Measurements from ENCODE around the gene MDC1.
"Not testable (repeated sequence)": the region's sequence is repeated elsewhere in the genome, so short reads cannot be mapped to it uniquely, and the experiment has no call there.

Gene MDC1

DNA sequence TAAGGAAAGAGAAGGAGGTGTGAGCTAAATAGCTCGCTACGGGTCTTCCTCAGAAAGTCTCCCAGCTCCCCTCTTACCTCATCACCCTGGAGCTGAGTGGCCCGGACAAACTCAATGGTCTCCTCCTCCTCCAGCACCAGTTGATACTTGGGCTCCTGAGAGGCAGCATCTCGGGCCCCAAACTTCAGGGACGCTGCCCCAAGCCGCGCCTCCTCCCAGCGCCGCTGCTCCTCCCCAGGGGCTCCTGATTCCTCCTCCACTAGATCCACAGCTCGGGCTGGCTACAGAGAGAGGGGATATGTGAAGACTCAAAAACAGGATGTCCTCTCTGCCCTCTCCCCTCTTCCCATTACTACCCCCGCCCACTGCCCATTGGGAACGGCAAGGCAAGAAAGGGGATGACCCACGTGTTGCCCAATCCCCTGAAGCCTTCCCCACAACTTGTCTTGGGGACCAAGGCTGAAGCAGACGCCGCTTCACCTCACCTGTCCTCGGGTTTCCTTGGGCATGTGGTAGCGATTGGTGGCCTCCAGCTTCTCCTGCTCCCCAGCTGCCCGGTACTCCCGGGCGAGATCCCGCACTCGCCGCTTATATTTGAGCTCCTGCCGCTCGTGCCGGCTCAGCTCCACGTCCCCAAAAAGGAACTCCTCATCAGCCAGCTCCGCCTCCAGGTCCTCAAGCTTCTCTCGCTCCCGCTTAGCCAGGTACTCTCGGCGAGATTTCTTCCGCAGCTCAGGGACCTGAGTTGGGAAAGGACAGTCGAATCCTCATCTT is 51.9 kb downstream of the MDC1 start:
- DNase-seq (ENCODE audit: low read depth) = no peak
- H3K4me3 ChIP-seq (ENCODE audit: low read length) = no peak overlapping the region
- TF ChIP-seq, protein P1, sequence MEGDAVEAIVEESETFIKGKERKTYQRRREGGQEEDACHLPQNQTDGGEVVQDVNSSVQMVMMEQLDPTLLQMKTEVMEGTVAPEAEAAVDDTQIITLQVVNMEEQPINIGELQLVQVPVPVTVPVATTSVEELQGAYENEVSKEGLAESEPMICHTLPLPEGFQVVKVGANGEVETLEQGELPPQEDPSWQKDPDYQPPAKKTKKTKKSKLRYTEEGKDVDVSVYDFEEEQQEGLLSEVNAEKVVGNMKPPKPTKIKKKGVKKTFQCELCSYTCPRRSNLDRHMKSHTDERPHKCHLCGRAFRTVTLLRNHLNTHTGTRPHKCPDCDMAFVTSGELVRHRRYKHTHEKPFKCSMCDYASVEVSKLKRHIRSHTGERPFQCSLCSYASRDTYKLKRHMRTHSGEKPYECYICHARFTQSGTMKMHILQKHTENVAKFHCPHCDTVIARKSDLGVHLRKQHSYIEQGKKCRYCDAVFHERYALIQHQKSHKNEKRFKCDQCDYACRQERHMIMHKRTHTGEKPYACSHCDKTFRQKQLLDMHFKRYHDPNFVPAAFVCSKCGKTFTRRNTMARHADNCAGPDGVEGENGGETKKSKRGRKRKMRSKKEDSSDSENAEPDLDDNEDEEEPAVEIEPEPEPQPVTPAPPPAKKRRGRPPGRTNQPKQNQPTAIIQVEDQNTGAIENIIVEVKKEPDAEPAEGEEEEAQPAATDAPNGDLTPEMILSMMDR (conservative IDR thresholded peaks at IDR 0.05; ENCODE audit: low read length) = no peak

DNA sequence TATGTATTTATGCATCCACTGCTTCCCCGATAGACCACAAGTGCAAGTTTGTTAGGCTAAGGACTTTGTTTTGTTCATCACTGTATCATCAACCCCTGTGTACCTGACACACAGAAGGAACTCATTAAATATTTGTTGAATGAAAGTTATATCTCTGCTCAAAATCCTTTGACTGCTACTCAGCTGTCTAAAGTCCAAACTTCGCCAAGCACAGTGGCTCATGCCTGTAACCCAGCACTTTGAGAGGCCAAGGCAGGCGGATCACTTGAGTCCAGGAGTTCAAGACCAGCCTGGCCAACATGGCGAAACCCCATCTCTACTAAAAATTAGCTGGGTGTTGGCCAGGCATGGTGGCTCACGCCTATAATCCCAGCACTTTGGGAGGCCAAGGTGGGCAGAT is 59.2 kb downstream of the MDC1 start:
- DNase-seq (ENCODE audit: low read depth); H3K4me3 ChIP-seq (ENCODE audit: low read length): not testable (repeated sequence)

DNA sequence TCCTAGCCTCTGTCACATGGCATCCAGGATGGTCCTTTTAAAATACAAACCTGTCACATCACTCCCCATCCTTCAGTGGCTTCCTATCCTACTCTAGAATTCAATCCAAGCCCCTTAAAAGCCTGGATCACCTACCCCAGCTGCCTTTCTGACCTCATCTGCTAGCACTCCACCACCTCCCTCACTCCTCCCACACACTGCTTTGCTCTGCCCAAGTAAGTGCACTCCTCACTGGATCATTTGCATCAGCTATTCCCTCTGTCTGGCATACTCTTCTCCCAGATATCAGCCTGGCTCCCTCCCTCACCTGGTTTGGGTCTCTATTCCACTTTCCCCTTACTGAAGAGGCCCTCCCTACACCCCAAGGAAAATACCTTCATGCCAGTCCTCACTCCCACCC is 59.6 kb downstream of the MDC1 start:
- no peak for DNase-seq (ENCODE audit: low read depth)
- TF ChIP-seq, protein P1 (conservative IDR thresholded peaks at IDR 0.05; ENCODE audit: low read length) = no peak
- H3K4me3 ChIP-seq (ENCODE audit: low read length) = no peak overlapping the region

GRCh38 chr6:30656513-30656912 is 60.6 kb downstream of the MDC1 start:
- TF ChIP-seq, protein P1 (conservative IDR thresholded peaks at IDR 0.05; ENCODE audit: low read length) = no peak
- no peak overlapping the region for H3K4me3 ChIP-seq (ENCODE audit: low read length)
- no peak for DNase-seq (ENCODE audit: low read depth)

DNA sequence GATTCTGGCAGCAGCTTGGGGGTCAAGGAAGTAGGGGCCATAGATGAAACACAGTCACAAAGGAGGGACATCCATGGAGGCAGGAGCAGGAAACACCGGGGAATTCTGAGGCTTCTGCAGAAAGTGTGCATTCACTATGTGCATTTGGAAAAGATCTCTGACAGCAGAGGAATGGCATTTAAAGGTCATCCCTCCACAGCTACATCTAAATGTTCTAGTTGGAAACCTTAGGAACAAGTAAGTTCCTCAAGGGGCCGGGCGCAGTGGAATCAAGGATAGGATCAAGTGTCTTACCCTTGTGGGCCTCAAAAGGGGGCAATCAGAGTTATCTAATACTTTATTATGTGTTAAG is 61.4 kb downstream of the MDC1 start:
- no peak for DNase-seq (ENCODE audit: low read depth)
- TF ChIP-seq, protein P1 (conservative IDR thresholded peaks at IDR 0.05; ENCODE audit: low read length) = no peak
- H3K4me3 ChIP-seq (ENCODE audit: low read length) = no peak overlapping the region

DNA sequence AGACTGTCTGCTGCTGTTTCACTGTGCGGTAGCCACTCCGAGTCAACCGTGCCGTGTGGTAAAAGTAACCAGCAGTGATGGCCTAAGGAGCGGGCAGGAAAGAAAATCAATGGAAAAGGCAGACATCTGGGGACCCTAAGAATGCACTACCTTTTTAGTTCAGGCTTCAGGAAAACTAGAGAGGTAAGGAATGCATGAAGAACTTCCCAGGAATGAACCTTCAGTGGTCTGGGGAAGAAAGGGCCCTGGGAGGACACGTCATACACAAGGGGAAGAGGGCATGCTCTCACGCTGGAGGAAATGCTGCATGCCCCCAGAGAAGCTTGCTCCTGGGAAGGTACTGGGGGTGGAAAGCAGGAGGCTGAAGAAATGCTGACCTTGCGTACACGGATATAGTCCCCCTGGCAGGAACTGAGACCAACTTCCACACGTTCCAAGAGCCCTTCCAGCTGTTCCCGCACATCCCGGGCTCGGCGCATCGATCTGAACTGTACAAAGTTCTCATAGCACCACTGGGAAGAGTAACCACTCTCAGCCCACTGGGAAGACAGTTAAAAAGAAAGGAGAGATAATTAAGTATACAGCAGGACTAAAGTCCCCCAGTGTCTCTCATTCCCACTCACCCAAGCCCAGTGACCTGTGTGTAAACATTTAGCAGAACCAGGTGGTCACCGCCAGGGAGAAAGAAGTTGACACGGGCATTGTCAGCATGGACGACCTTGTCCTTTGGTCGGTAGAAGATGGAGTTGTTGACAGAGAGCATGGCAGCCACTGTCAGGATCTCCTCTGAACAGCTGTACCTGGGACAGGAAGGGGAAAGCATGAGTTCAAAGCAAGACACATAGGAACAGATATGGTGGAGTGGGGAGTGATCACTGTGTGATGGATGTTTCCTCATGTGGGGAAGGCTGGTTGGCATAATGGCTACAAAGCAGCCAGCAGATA is 62.0 kb downstream of the MDC1 start:
- DNase-seq (ENCODE audit: low read depth) = no peak
- TF ChIP-seq, protein P1 (conservative IDR thresholded peaks at IDR 0.05; ENCODE audit: low read length) = no peak
- no peak overlapping the region for H3K4me3 ChIP-seq (ENCODE audit: low read length)

DNA sequence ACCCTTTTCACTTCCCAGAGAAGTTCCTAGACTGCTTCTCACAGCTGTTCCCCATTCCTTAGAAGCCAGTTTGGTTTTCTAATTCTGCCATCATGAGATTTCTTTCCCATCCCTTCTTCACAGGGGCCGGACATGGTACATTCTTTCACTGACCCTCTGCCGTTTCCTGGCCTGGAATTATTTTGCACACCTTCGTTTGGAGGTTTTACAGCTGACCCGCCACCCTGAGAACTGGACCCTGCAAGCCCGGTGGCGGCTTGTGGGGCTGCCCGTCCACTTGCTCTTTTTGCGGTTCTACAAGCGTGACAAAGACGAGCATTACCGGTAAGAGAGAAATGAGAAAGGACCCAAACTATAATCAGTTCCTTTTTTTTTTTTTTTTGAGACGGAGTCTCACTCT is 65.9 kb downstream of the MDC1 start:
- TF ChIP-seq, protein P1 (conservative IDR thresholded peaks at IDR 0.05; ENCODE audit: low read length) = no peak
- no peak for DNase-seq (ENCODE audit: low read depth)
- no peak overlapping the region for H3K4me3 ChIP-seq (ENCODE audit: low read length)
